Measurements from ENCODE around the gene ARID5B. TPM values are rescaled to one million over a fixed set of nuclear protein-coding genes. Genes with fewer than 3 reads are reported as not detected.

ARID5B gene
- total and polyA plus RNA-seq, 2 donors (not counting 1 experiment from before 2014, with no cell fraction given) = 22.4 to 237 TPM

GRCh38 chr10:62116896-62117295, 215.4 kb downstream of the ARID5B start:
- 98% methylated on average over 5 of the region's 6 CpGs for WGBS (ENCODE audit: insufficient coverage)

GRCh38 chr10:62121187-62121530, 219.7 kb downstream of the ARID5B start:
- Histone ChIP-seq H3K79me2 (ENCODE audit: control insufficient read depth, insufficient read depth, low read length) (no peaks in the 10 kb centered on the region), H3K9me3 (ENCODE audit: control extremely low read depth in 1 of 3, control insufficient read depth in 2 of 3, insufficient read depth in 1 of 3, low read length in 2 of 3) (peaks cover 6 to 13% (median 7%) of the 10 kb centered on the region in 3 donors), H4K20me1 (ENCODE audit: control insufficient read depth, insufficient read depth, low read length, poor library complexity, severe bottlenecking) (no peaks in the 10 kb centered on the region), H2AFZ (ENCODE audit: insufficient read depth, low read depth, low read length, poor library complexity, severe bottlenecking) (no peak overlapping the region), H3K4me1 (ENCODE audit: control insufficient read depth in 2 of 2, insufficient read depth in 2 of 2, low read length in 2 of 2) (no peaks in the 10 kb centered on the region), H3K4me3 (ENCODE audit: control extremely low read depth in 1 of 5, extremely low read depth in 1 of 5, insufficient read depth in 1 of 5, low read depth in 2 of 5, low read length in 4 of 5) (no peak overlapping the region), H3K4me2 (replicated peaks; ENCODE audit: low read depth, low read length, poor library complexity, severe bottlenecking) (no peak overlapping the region), H3K27me3 (replicated peaks in 1 of 4; ENCODE audit: control extremely low read depth in 1 of 4, control insufficient read depth in 3 of 4, insufficient read depth in 4 of 4, low read length in 3 of 4) (no peaks in the 10 kb centered on the region), H3K36me3 (replicated peaks in 1 of 2; ENCODE audit: control extremely low read depth in 1 of 2, control insufficient read depth in 1 of 2, extremely low read depth in 1 of 2, insufficient read depth in 2 of 2, low read length in 1 of 2) (no peaks in the 10 kb centered on the region), H3K27ac (ENCODE audit: low read length in 2 of 2) (no peak overlapping the region), H3K9ac (ENCODE audit: low read length) (no peak overlapping the region)
- no peak for TF ChIP-seq EZH2 (IDR thresholded peaks at IDR 0.05; ENCODE audit: borderline replicate concordance, insufficient read depth, low read depth, low read length, poor library complexity, severe bottlenecking)
- no peak for TF ChIP-seq CTCF (IDR thresholded peaks at IDR 0.05)
- Mint-ChIP-seq H3K4me3 (no peak overlapping the region), H3K9me3 (ENCODE audit: insufficient read depth) (peaks cover 2% of the 10 kb centered on the region), H3K27ac (no peak overlapping the region), H3K4me1 (peaks cover 7% of the 10 kb centered on the region), H3K27me3 (no peaks in the 10 kb centered on the region)
- WGBS (ENCODE audit: insufficient coverage) = no CpG with 5 or more reads among the region's 1 CpG
- CTCF ChIA-PET = no interaction called here
- no peak for DNase-seq
- intact Hi-C loops (cut with micrococcal nuclease) = no loop called here
- ATAC-seq (ENCODE audit: low read depth) = no peak
- POLR2A ChIA-PET = no interaction called here

More at GRCh38 chr10:62116896-62117295, 215.4 kb downstream of the ARID5B start:
- no peak for ATAC-seq (ENCODE audit: low read depth)
- ChIA-PET POLR2A (no interaction called here), CTCF (no interaction called here)
- Histone ChIP-seq H3K36me3 (replicated peaks in 1 of 2; ENCODE audit: control extremely low read depth in 1 of 2, control insufficient read depth in 1 of 2, extremely low read depth in 1 of 2, insufficient read depth in 2 of 2, low read length in 1 of 2) (no peaks in the 10 kb centered on the region), H3K4me2 (replicated peaks; ENCODE audit: low read depth, low read length, poor library complexity, severe bottlenecking) (no peak overlapping the region), H2AFZ (ENCODE audit: insufficient read depth, low read depth, low read length, poor library complexity, severe bottlenecking) (no peak overlapping the region), H3K27ac (ENCODE audit: low read length in 2 of 2) (no peak overlapping the region), H3K9me3 (ENCODE audit: control extremely low read depth in 1 of 3, control insufficient read depth in 2 of 3, insufficient read depth in 1 of 3, low read length in 2 of 3) (peaks cover 0 to 2% (median 0%) of the 10 kb centered on the region in 3 donors), H3K79me2 (ENCODE audit: control insufficient read depth, insufficient read depth, low read length) (no peaks in the 10 kb centered on the region), H3K9ac (ENCODE audit: low read length) (no peak overlapping the region), H3K4me3 (ENCODE audit: control extremely low read depth in 1 of 5, extremely low read depth in 1 of 5, insufficient read depth in 1 of 5, low read depth in 2 of 5, low read length in 4 of 5) (no peak overlapping the region), H4K20me1 (ENCODE audit: control insufficient read depth, insufficient read depth, low read length, poor library complexity, severe bottlenecking) (no peaks in the 10 kb centered on the region), H3K27me3 (replicated peaks in 1 of 4; ENCODE audit: control extremely low read depth in 1 of 4, control insufficient read depth in 3 of 4, insufficient read depth in 4 of 4, low read length in 3 of 4) (no peaks in the 10 kb centered on the region), H3K4me1 (ENCODE audit: control insufficient read depth in 2 of 2, insufficient read depth in 2 of 2, low read length in 2 of 2) (peaks cover 0 to 4% of the 10 kb centered on the region in 2 donors)
- Mint-ChIP-seq H3K9me3 (ENCODE audit: insufficient read depth) (no peaks in the 10 kb centered on the region), H3K4me3 (no peak overlapping the region), H3K4me1 (peaks cover 16% of the 10 kb centered on the region), H3K27me3 (no peaks in the 10 kb centered on the region), H3K27ac (no peak overlapping the region)
- DNase-seq = no peak
- TF ChIP-seq CTCF (IDR thresholded peaks at IDR 0.05) (no peak), EZH2 (IDR thresholded peaks at IDR 0.05; ENCODE audit: borderline replicate concordance, insufficient read depth, low read depth, low read length, poor library complexity, severe bottlenecking) (no peak)
- intact Hi-C loops (cut with micrococcal nuclease) = loop anchor here (5.0 kb wide), 1 partner anchor 35 kb away; no protein-coding TSS in a partner anchor

All from B cell (primary cell).